ENCODE results near the gene FIGNL1. TPM values are rescaled to one million over a fixed set of nuclear protein-coding genes. Genes with fewer than 3 reads are reported as not detected.

The FIGNL1 gene
- total RNA-seq, 1 experiment from 2014 or later = 38.4 TPM

DNA sequence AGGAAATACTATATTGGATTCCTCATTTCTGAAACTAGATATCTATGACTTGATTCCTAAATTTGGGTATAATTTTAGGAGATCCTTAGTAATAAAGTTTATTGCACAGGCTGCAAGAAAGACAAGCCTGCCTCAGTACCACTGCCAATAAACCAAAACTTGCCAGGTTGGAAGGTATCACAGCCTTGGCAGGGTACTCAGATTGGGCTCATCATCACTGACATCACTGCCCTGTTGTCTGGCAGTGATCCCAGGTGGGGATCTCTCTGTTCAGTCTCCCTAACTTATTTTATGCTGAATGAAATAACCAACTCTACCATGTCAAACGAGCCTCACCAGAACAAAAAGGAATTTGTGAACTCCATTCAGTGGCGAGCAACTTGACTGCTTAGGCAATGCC, 18.8 kb downstream of the FIGNL1 start:
- Histone ChIP-seq H3K27ac (no peak overlapping the region), H3K4me1 (replicated peaks) (no peaks in the 10 kb centered on the region), H3K36me3 (no peaks in the 10 kb centered on the region), H3K4me3 (no peak overlapping the region), H3K9me3 (replicated peaks) (no peaks in the 10 kb centered on the region), H3K27me3 (replicated peaks) (no peaks in the 10 kb centered on the region)
- DNase-seq (ENCODE audit: low read depth in 1 of 2, low spot score in 2 of 2) = no peak

DNA sequence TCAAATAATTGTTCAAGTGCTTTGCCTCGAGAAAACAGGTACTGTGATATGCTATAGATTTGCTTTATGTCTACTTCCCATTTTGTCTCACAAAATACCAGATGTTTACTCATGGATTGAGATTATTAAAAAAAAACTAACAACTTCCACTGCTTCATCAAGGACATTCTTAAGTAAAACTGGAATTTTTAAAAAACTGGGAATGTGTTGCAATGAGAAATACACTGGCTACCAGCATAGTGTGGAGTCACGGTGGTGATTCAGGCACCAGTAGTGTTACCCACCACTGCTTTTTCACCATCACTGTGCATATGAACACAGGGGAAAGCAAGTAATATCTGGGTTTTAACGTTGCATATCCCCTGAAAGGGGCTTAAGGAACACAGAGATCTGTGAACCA, 21.2 kb downstream of the FIGNL1 start:
- no peak overlapping the region for H3K4me3 ChIP-seq
- H3K27ac ChIP-seq = no peak overlapping the region
- H3K27me3 ChIP-seq (replicated peaks) = no peaks in the 10 kb centered on the region; the same call in 1 of the 2 replicates
- no peaks in the 10 kb centered on the region for H3K36me3 ChIP-seq
- H3K4me1 ChIP-seq (replicated peaks) = no peaks in the 10 kb centered on the region
- no peaks in the 10 kb centered on the region for H3K9me3 ChIP-seq (replicated peaks)
- DNase-seq (ENCODE audit: low read depth in 1 of 2, low spot score in 2 of 2) = no peak

DNA sequence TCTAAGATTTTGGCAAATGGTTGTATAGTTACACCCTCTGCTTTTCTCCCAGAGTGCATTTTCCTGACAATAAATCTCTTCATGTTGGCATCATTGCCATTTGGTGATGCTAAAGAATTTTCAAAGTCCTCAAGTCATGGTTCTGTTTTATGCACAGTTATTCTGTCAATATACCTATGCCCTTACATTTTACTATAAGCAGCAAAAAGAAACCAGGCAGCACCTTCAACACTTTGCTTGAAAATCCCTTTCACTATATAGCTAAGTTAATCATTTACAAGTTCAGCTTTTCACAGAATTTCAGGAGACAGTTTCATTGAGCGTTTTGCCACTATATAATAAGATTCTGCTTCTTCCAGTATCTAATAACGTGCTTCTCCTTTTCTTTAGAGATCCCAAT, 22.6 kb downstream of the FIGNL1 start:
- H3K27me3 ChIP-seq (replicated peaks) = no peaks in the 10 kb centered on the region; the same call in 1 of the 2 replicates
- DNase-seq (ENCODE audit: low read depth in 1 of 2, low spot score in 2 of 2) = no peak
- no peak overlapping the region for H3K4me3 ChIP-seq
- H3K9me3 ChIP-seq (replicated peaks) = no peaks in the 10 kb centered on the region
- no peaks in the 10 kb centered on the region for H3K4me1 ChIP-seq (replicated peaks)
- H3K27ac ChIP-seq = no peak overlapping the region
- H3K36me3 ChIP-seq = no peaks in the 10 kb centered on the region

DNA sequence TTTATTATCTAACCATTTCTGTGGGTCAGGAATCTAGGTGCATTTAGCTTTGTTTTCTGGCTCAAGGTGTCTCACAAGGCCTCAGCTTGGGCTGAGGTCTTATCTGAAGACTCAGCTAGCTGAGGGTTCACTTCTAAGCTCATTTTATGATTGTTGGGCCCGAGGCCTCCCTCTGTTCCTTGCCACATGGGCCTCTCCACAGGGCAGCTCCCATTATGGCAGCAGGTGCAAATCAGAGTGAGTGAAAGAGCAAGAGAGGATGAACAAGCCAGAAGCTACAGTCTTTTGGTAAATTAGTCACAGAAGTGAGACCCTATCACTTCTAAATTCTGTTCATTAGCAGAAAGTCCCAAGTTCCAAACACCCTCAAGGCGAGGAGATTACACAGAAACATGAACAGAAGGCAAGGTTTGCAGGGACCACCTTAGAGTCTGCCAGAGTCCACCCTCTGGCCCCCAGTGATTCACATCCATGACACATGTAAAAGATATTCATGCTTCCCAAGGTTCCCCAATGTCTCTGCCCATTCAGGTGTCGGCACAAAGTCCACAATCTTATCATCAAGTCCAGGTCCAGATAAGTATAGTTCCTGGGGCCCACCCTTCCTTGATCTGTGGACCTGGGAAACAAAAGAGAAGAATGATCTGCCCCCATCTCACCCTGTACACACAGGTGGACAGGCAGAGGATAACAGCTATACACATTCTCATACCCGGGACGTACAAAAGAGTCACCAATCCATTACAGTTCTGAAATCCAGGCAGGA, 23.7 kb downstream of the FIGNL1 start:
- no peak for DNase-seq (ENCODE audit: low read depth in 1 of 2, low spot score in 2 of 2)
- no peak overlapping the region for H3K4me3 ChIP-seq
- no peaks in the 10 kb centered on the region; the same call in 1 of the 2 replicates for H3K27me3 ChIP-seq (replicated peaks)
- no peaks in the 10 kb centered on the region for H3K36me3 ChIP-seq
- no peak overlapping the region for H3K27ac ChIP-seq
- H3K9me3 ChIP-seq (replicated peaks) = no peaks in the 10 kb centered on the region
- H3K4me1 ChIP-seq (replicated peaks) = no peaks in the 10 kb centered on the region

DNA sequence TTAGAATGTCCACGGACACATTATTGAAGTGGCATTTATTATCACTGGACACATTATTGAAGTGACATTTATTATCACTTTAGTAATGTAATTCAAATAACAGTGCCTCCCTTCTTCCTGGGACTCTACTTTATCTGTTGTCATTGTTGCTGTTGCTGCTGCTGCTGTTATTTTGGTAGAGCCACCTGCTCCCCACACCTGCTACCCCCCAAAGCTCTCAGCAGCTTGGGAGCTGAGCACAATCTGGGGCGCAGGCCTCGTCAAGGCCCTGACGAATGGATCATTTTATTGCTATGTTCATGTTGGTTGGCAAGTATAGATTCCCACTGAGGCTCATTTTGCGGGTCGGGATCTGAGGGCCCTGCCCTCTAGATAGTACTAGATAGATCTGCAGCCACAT, 24.8 kb downstream of the FIGNL1 start:
- no peaks in the 10 kb centered on the region for H3K36me3 ChIP-seq
- no peaks in the 10 kb centered on the region for H3K9me3 ChIP-seq (replicated peaks)

DNA sequence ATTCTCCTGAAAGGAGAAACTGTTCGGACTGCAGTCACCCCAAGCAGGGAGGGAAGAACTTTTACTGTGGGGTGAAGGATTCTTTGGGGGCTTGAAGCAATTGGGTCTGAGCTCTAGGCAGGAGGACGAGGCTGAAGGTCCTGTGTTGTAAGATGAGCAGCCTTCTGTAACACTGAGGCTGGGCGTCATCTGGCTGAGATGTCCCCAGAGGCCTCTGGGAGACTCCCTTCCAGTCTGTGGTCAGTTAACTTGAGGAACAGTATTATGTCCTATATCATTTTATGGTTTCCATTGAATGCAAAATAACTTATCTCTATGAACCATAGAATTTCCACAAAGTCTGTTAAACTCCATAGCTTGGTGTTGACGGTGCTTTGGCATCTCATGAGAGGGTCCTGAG, 26.3 kb downstream of the FIGNL1 start:
- Histone ChIP-seq H3K4me1 (replicated peaks) (no peaks in the 10 kb centered on the region), H3K27me3 (replicated peaks) (no peaks in the 10 kb centered on the region; the same call in 1 of the 2 replicates), H3K27ac (no peak overlapping the region), H3K9me3 (replicated peaks) (no peaks in the 10 kb centered on the region), H3K36me3 (no peaks in the 10 kb centered on the region), H3K4me3 (no peak overlapping the region)
- no peak for DNase-seq (ENCODE audit: low read depth in 1 of 2, low spot score in 2 of 2)

More for the DNA sequence above, 24.8 kb downstream of the FIGNL1 start:
- H3K4me1 ChIP-seq (replicated peaks) = no peaks in the 10 kb centered on the region
- H3K27ac ChIP-seq = no peak overlapping the region
- no peaks in the 10 kb centered on the region; the same call in 1 of the 2 replicates for H3K27me3 ChIP-seq (replicated peaks)
- no peak overlapping the region for H3K4me3 ChIP-seq
- DNase-seq (ENCODE audit: low read depth in 1 of 2, low spot score in 2 of 2) = no peak

DNA sequence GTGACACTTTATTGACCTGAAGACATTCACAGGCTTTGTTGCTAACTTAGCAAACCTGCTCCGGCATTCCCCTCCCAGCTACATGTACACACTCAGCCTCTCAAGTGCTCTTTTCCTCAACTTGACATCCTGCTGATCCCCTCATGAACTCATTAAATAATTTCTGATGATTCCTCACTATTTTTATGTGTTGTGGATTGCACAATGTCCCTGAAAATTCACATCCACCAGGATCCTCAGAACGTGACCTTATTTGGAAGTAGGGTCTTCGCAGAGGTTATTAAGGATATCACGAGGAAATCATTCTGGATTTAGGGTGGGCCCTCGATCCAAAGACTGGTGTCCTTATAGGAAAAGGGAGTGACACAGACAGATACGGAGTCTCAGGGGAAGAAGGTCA, 27.3 kb downstream of the FIGNL1 start:
- no peak overlapping the region for H3K27ac ChIP-seq
- H3K9me3 ChIP-seq (replicated peaks) = no peaks in the 10 kb centered on the region
- no peak for DNase-seq (ENCODE audit: low read depth in 1 of 2, low spot score in 2 of 2)
- no peaks in the 10 kb centered on the region for H3K4me1 ChIP-seq (replicated peaks)
- H3K4me3 ChIP-seq = no peak overlapping the region
- H3K36me3 ChIP-seq = no peaks in the 10 kb centered on the region
- no peaks in the 10 kb centered on the region; the same call in 1 of the 2 replicates for H3K27me3 ChIP-seq (replicated peaks)

DNA sequence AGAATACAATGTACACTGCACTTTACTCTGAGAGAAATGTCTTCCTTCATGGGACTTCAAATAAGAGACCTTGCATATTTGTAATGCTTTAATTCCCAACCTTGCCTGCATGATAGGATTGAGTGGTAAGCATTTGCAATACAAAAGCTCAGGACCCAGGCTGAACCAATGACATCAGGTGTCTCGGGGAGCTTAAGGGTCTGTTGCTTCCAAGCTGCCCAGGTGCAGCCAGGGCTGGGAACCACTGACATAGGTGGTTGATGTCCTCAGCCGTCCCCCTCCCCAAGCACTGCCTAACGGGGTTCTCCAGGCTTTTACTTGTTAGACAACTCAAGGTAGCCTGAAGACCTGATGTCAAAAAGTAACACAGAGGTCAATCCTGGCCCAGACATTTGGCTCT, 29.1 kb downstream of the FIGNL1 start:
- no peak for DNase-seq (ENCODE audit: low read depth in 1 of 2, low spot score in 2 of 2)
- no peaks in the 10 kb centered on the region for H3K9me3 ChIP-seq (replicated peaks)
- H3K27me3 ChIP-seq (replicated peaks) = no peaks in the 10 kb centered on the region; the same call in 1 of the 2 replicates
- H3K27ac ChIP-seq = no peak overlapping the region
- no peak overlapping the region for H3K4me3 ChIP-seq
- no peaks in the 10 kb centered on the region for H3K36me3 ChIP-seq
- no peaks in the 10 kb centered on the region for H3K4me1 ChIP-seq (replicated peaks)

DNA sequence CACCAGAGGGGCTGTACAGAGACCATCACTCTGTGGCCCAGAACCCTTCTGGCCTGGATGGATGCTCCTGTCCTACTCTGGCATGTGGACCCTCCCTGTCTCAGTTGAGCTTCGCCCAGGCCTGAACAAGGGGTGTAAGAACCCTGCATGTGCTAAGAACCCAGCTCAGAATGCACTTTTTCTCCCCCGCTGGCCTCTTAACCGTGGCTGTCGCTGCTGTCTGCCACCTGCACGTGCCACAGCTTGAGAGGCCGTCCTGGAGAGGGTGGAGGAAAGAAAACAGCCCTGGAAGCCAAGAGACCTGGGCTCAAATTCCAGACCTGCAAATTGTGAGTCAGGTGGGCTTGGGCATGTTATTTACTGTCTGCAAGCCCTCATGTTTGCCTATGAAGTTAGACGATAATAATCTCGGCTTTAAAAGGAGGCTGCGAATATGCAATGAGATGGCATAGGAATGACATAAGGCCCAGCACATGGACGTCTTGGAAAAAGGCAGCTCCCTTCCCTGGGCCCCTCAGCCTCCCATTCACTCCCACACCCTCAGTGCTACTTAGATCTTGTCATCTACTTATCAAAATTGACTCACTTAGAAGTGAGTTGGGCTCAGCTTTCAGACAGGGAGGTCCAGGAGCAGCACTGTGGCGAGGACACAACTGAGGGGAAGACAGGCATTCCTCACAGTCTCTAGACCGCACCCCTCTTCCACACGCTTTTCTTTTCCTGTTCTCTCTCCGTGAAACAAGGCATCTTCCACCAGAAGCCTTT, 31.4 kb downstream of the FIGNL1 start:
- Histone ChIP-seq H3K27ac (no peak overlapping the region), H3K4me3 (no peak overlapping the region), H3K9me3 (replicated peaks) (no peaks in the 10 kb centered on the region), H3K36me3 (no peaks in the 10 kb centered on the region), H3K27me3 (replicated peaks) (no peaks in the 10 kb centered on the region), H3K4me1 (replicated peaks) (no peaks in the 10 kb centered on the region)
- DNase-seq (ENCODE audit: low read depth in 1 of 2, low spot score in 2 of 2) = no peak

DNA sequence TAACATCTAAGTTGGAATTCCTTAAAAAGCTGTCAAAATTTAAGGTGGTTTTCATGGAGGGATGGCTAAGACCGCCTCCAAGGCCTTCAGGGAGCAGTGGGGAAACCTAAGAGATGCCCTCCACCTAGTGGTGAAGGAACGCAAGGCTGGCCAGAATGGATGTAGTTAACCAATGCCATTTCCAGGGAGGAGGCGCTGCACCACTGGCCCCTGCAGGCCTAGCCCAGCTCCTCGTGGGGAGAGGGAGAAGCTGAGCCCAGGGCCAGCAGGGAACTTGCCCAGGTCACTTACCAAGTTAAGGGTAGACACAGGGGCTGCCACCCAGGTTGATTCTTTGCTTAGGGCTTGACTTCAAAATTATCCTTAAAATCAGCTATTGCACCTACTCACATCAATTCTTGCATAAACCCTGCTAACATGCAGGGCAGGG, 32.0 kb downstream of the FIGNL1 start:
- Histone ChIP-seq H3K9me3 (replicated peaks) (no peaks in the 10 kb centered on the region), H3K4me3 (no peak overlapping the region), H3K27ac (no peak overlapping the region), H3K36me3 (no peaks in the 10 kb centered on the region), H3K4me1 (replicated peaks) (no peaks in the 10 kb centered on the region), H3K27me3 (replicated peaks) (no peaks in the 10 kb centered on the region)
- peak; percentile 39 to 70 for DNase-seq (ENCODE audit: low read depth in 1 of 2, low spot score in 2 of 2)

DNA sequence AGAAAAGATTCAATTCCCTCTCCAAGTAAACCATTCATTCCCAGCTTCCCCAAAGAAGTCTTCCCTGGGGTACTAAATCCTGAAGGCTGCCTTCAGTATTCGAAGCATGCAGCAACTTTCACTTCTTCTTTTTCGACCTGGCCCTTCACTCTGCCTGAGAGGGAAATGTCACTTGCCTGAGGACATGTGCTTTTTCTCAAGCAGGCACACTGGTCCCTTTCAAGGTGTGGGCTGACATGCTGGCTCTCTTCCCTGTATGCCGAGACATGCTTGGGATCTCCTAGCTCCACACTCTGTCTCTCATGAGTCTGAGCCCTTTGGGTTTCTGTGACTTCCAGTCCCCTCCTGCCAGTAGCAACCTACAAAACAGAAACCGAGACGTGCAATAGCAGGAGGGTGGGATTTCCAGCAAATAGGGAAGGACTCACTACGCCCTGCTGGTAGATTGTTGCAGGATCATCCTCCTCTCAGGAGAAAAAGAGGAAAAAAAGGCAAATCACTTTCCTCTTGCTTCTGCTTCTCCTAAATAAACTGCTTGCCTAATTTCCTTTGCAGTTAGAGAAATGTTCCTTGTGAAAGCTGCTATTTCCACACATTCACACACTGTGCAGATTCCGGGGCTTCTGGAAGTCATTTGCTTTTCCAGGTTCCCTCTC, 33.5 kb downstream of the FIGNL1 start:
- H3K36me3 ChIP-seq = no peaks in the 10 kb centered on the region
- H3K4me3 ChIP-seq = no peak overlapping the region
- H3K27ac ChIP-seq = no peak overlapping the region
- no peaks in the 10 kb centered on the region for H3K27me3 ChIP-seq (replicated peaks)
- no peaks in the 10 kb centered on the region for H3K9me3 ChIP-seq (replicated peaks)
- DNase-seq (ENCODE audit: low read depth in 1 of 2, low spot score in 2 of 2) = no peak
- no peaks in the 10 kb centered on the region for H3K4me1 ChIP-seq (replicated peaks)

DNA sequence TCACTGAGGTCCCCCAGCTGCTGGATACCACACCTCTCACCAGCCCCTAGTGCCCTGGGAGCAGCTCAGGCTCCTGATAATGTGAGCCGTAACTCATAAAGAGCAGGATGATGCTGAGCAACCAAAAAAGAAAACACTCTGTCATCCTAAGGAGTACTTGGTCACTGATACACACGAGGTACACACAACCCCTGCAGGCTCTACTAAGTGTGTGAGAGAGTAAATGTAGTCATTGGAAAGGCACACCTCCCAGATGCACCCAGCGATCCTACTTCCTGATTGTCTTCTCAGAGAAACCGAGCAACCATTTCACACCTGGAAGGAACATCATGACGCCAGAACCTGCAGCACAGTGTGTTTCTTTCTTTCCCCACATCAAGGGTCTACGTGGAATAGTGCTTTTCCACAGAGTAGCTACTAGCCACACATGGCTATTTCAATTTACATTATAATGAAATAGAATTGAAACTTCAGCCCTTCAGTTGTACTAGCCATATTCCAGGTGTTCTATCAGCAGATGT, 34.2 kb downstream of the FIGNL1 start:
- Histone ChIP-seq H3K36me3 (no peaks in the 10 kb centered on the region), H3K4me3 (no peak overlapping the region), H3K9me3 (replicated peaks) (no peaks in the 10 kb centered on the region), H3K27me3 (replicated peaks) (no peaks in the 10 kb centered on the region), H3K27ac (no peak overlapping the region), H3K4me1 (replicated peaks) (no peaks in the 10 kb centered on the region)
- DNase-seq (ENCODE audit: low read depth in 1 of 2, low spot score in 2 of 2) = no peak

DNA sequence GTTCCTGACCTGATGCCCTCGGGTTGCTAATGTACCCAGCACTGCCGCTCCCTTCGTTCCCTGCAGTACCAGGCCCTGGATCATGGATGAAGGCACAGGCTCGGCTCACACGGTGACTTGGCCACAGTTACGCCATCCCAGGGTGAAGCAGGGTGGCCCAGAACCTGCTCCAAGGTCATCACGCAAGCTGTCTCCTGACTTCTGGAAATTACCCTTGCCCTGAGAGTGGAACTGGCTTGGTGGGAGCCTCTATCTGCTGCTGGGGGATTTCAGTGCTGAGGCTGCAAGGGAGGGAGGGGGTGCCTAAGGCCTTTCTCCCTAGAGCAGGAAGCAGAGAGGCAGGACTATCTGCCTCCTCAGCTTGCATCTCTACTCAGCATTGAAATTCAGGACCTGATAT, 36.6 kb downstream of the FIGNL1 start:
- Histone ChIP-seq H3K36me3 (no peaks in the 10 kb centered on the region), H3K9me3 (replicated peaks) (no peaks in the 10 kb centered on the region), H3K4me1 (replicated peaks) (no peaks in the 10 kb centered on the region), H3K27ac (no peak overlapping the region), H3K27me3 (replicated peaks) (no peaks in the 10 kb centered on the region), H3K4me3 (no peak overlapping the region)
- no peak for DNase-seq (ENCODE audit: low read depth in 1 of 2, low spot score in 2 of 2)

DNA sequence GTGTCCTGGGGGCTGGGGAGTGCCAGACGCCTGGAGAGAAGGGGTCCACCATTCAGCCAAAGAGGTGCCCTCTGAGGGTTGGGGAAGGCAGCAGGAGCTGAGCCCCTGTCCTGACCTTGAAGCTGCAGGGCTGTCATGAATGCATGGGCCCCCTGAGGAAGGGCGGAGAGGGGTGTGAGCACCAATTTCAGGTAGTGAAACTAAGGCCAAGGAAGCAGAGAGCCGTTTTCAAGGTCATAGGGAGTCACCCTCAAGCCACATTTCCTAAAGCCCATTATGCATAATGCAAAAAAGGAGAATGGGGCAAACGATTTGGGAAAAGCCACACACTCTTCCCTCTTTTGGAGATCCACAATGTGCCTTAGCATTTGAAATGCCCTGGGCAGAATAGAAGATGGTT, 37.2 kb downstream of the FIGNL1 start:
- no peaks in the 10 kb centered on the region for H3K4me1 ChIP-seq (replicated peaks)
- H3K36me3 ChIP-seq = no peaks in the 10 kb centered on the region
- DNase-seq (ENCODE audit: low read depth in 1 of 2, low spot score in 2 of 2) = no peak
- H3K27me3 ChIP-seq (replicated peaks) = no peaks in the 10 kb centered on the region
- H3K4me3 ChIP-seq = no peak overlapping the region
- no peak overlapping the region for H3K27ac ChIP-seq
- no peaks in the 10 kb centered on the region for H3K9me3 ChIP-seq (replicated peaks)

All from SJSA1 (cell line).